HG02852 (cell line): ENCODE data around the gene LCN9.
"Not testable (repeated sequence)": the region's sequence is repeated elsewhere in the genome, so short reads cannot be mapped to it uniquely, and the experiment has no call there.

Experiments used
- ATAC-seq: cut with Tn5 transposase; IDR thresholded peaks from one replicate; pipeline ENCODE4 v1.9.1; 2021; ENCODE audit warnings: mild to moderate bottlenecking, moderate library complexity; ENCODE audit not compliant: unreplicated experiment

The LCN9 gene

GRCh38 chr9:135644631-135645218 lies 18.4 kb upstream of the LCN9 start:
- no peak for ATAC-seq

- ATAC-seq: no peak
Observed at GRCh38 chr9:135647884-135648283, 15.2 kb upstream of the LCN9 start.

- ATAC-seq: no peak
Observed at GRCh38 chr9:135648494-135649410, 14.4 kb upstream of the LCN9 start.

- ATAC-seq: no peak
Observed at GRCh38 chr9:135649508-135649907, 13.6 kb upstream of the LCN9 start.

- ATAC-seq: no peak
Observed at GRCh38 chr9:135650408-135650807, 12.7 kb upstream of the LCN9 start.

- no peak for ATAC-seq
Observed at GRCh38 chr9:135655317-135655716, 7.8 kb upstream of the LCN9 start.

- no peak for ATAC-seq
Observed at GRCh38 chr9:135657416-135657815, 5.7 kb upstream of the LCN9 start.

- no peak for ATAC-seq
Observed at GRCh38 chr9:135659252-135659651, 3.9 kb upstream of the LCN9 start.

- ATAC-seq: no peak
Observed at GRCh38 chr9:135660407-135660806, 2.7 kb upstream of the LCN9 start.

- ATAC-seq: no peak
Observed at GRCh38 chr9:135661816-135662560, 1.1 kb upstream of the LCN9 start.

- no peak for ATAC-seq
Observed at GRCh38 chr9:135663451-135663770, 302 bp downstream of the LCN9 start.

- no peak for ATAC-seq
Observed at GRCh38 chr9:135663857-135664256, 748 bp downstream of the LCN9 start.

GRCh38 chr9:135664266-135664665 lies 1.2 kb downstream of the LCN9 start:
- no peak for ATAC-seq

- ATAC-seq: no peak
Observed at GRCh38 chr9:135664801-135665794, 2.0 kb downstream of the LCN9 start.

GRCh38 chr9:135665795-135666189 lies 2.7 kb downstream of the LCN9 start:
- ATAC-seq: no peak

GRCh38 chr9:135666534-135667462 lies 3.7 kb downstream of the LCN9 start:
- no peak for ATAC-seq

- ATAC-seq: no peak
Observed at GRCh38 chr9:135667463-135668001, 4.4 kb downstream of the LCN9 start.

- ATAC-seq: not testable (repeated sequence)
Observed at GRCh38 chr9:135669018-135669417, 5.9 kb downstream of the LCN9 start.

- ATAC-seq: no peak
Observed at GRCh38 chr9:135669616-135670285, 6.6 kb downstream of the LCN9 start.
